ENCODE measurements around the gene ZNF213. TPM values are rescaled to one million over a fixed set of nuclear protein-coding genes. Genes with fewer than 3 reads are reported as not detected.

ZNF213 gene
- total RNA-seq, 1 donor from 2014 or later = 10.8 TPM

GRCh38 chr16:3094289-3095027, 40.4 kb upstream of the ZNF213 start:
- TF ChIP-seq, protein P1, sequence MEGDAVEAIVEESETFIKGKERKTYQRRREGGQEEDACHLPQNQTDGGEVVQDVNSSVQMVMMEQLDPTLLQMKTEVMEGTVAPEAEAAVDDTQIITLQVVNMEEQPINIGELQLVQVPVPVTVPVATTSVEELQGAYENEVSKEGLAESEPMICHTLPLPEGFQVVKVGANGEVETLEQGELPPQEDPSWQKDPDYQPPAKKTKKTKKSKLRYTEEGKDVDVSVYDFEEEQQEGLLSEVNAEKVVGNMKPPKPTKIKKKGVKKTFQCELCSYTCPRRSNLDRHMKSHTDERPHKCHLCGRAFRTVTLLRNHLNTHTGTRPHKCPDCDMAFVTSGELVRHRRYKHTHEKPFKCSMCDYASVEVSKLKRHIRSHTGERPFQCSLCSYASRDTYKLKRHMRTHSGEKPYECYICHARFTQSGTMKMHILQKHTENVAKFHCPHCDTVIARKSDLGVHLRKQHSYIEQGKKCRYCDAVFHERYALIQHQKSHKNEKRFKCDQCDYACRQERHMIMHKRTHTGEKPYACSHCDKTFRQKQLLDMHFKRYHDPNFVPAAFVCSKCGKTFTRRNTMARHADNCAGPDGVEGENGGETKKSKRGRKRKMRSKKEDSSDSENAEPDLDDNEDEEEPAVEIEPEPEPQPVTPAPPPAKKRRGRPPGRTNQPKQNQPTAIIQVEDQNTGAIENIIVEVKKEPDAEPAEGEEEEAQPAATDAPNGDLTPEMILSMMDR (IDR thresholded peaks at IDR 0.05) = peak; percentile 68
- Mint-ChIP-seq H3K27ac (ENCODE audit: unreplicated experiment) (no peak overlapping the region), H3K4me3 (ENCODE audit: unreplicated experiment) (no peak overlapping the region), H3K4me1 (ENCODE audit: low read depth) (no peaks in the 10 kb centered on the region), H3K9me3 (ENCODE audit: low read depth) (no peaks in the 10 kb centered on the region), H3K27me3 (ENCODE audit: low read depth) (peaks cover 12% of the 10 kb centered on the region), H3K36me3 (ENCODE audit: low read depth) (no peaks in the 10 kb centered on the region)
- no peak for DNase-seq (ENCODE audit: low spot score)

DNA sequence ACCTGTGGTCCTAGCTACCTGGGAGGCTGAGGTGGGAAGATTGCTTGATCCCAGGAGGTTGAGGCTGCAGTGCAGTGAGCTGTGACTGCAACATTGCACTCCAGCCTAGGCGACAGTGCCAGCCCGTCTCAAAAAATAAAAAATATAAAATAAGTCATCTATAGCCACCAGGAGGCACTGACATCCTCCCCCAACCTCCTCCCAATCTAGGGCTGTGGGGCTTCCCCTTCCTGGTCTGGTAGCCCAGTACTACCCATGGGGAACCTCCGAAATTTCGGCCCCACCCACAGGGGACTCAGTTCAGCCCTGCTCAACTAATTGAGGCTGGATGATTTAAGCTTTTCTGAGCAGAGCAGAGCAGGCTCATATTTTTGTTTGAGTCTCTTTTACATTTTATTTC, 39.0 kb upstream of the ZNF213 start:
- Mint-ChIP-seq H3K4me3 (ENCODE audit: unreplicated experiment) (no peak overlapping the region), H3K27me3 (ENCODE audit: low read depth) (peaks cover 12% of the 10 kb centered on the region), H3K9me3 (ENCODE audit: low read depth) (no peaks in the 10 kb centered on the region), H3K4me1 (ENCODE audit: low read depth) (peaks cover 6% of the 10 kb centered on the region), H3K36me3 (ENCODE audit: low read depth) (no peaks in the 10 kb centered on the region), H3K27ac (ENCODE audit: unreplicated experiment) (no peak overlapping the region)
- TF ChIP-seq, protein P1 (IDR thresholded peaks at IDR 0.05) = peak; percentile 64
- DNase-seq (ENCODE audit: low spot score) = no peak

- no peak for DNase-seq (ENCODE audit: low spot score)
- H3K4me3 Mint-ChIP-seq (ENCODE audit: unreplicated experiment) = no peak overlapping the region
- H3K9me3 Mint-ChIP-seq (ENCODE audit: low read depth) = no peaks in the 10 kb centered on the region
- H3K4me1 Mint-ChIP-seq (ENCODE audit: low read depth) = peaks cover 6% of the 10 kb centered on the region
- H3K36me3 Mint-ChIP-seq (ENCODE audit: low read depth) = no peaks in the 10 kb centered on the region
- TF ChIP-seq, protein P1 (IDR thresholded peaks at IDR 0.05) = no peak
- H3K27me3 Mint-ChIP-seq (ENCODE audit: low read depth) = peaks cover 12% of the 10 kb centered on the region
- H3K27ac Mint-ChIP-seq (ENCODE audit: unreplicated experiment) = no peak overlapping the region
Observed at GRCh38 chr16:3096362-3096761, 38.5 kb upstream of the ZNF213 start.

GRCh38 chr16:3097266-3097665, 37.6 kb upstream of the ZNF213 start:
- H3K4me3 Mint-ChIP-seq (ENCODE audit: unreplicated experiment) = no peak overlapping the region
- no peaks in the 10 kb centered on the region for H3K9me3 Mint-ChIP-seq (ENCODE audit: low read depth)
- peaks cover 6% of the 10 kb centered on the region for H3K4me1 Mint-ChIP-seq (ENCODE audit: low read depth)
- H3K36me3 Mint-ChIP-seq (ENCODE audit: low read depth) = no peaks in the 10 kb centered on the region
- DNase-seq (ENCODE audit: low spot score) = no peak
- TF ChIP-seq, protein P1 (IDR thresholded peaks at IDR 0.05) = no peak
- H3K27me3 Mint-ChIP-seq (ENCODE audit: low read depth) = peaks cover 9% of the 10 kb centered on the region
- no peak overlapping the region for H3K27ac Mint-ChIP-seq (ENCODE audit: unreplicated experiment)

- peaks cover 6% of the 10 kb centered on the region for H3K4me1 Mint-ChIP-seq (ENCODE audit: low read depth)
- H3K36me3 Mint-ChIP-seq (ENCODE audit: low read depth) = no peaks in the 10 kb centered on the region
- no peak within 1 kb of the TSS for H3K27ac Mint-ChIP-seq (ENCODE audit: unreplicated experiment)
- H3K9me3 Mint-ChIP-seq (ENCODE audit: low read depth) = no peaks in the 10 kb centered on the region
- TF ChIP-seq, protein P1 (IDR thresholded peaks at IDR 0.05) = no peak
- H3K4me3 Mint-ChIP-seq (ENCODE audit: unreplicated experiment) = peak within 1 kb of the TSS; percentile 66
- DNase-seq (ENCODE audit: low spot score) = no peak
- H3K27me3 Mint-ChIP-seq (ENCODE audit: low read depth) = peaks cover 7% of the 10 kb centered on the region
Observed at GRCh38 chr16:3098459-3099394, 36.1 kb upstream of the ZNF213 start, which contains the start of gene ZSCAN10. Gene ZSCAN10 (minus strand): TSS chr16:3099294. CDS start chr16:3092937, 6,357 bp downstream.

Data from chondrocyte (in vitro differentiated cells).